HG02571 (cell line): ENCODE data around the gene HJV.

Source experiments
- ATAC-seq: cut with Tn5 transposase; IDR thresholded peaks from one replicate; pipeline ENCODE4 v1.9.1; 2021; ENCODE audit warnings: mild to moderate bottlenecking, moderate library complexity; ENCODE audit not compliant: unreplicated experiment

The HJV gene

DNA sequence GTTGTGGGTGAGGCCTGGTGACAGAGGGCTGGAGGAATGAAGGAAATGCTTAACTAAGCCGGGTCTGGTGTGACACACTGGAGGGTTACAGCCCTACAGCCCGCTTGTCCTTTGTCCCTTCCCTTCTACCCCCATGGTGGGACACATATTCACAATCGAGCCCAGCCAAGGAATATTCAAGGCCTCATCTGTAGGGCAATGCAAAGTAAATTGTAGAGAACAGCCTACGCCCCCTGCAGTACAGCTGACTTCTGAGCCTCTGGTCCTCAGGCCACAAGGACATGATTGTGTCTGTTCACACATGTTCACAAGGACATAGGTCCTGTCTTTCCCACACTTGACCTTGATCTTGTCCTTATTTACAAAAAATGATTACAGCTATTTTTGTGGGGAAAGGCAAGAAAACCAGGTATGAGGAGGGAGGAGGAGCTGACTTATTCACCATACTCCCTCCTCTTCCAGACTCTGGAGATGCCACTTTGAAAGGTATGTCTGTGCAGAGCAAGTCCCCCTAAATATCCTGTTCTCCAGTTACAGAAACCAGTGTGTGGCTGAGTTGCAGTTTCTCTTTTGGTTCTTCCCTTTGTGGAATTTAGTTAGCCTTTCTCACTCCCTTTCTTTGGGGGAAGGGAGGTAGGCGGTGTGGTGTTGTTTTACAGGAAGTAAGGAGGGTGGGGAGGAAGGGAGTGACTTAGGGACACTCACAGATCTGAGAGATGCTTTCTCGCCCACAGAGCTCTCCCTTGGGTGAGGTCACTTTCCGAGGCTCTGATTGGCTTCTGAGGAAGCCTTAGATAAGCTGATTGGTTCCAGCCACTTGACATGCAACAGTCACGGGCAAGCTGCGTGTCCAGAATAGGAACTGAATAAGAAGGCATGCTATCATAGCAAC lies 42.4 kb downstream of the HJV start:
- ATAC-seq, result peak; percentile 92

GRCh38 chr1:145978471-145978853 lies 43.1 kb downstream of the HJV start:
- no peak for ATAC-seq

DNA sequence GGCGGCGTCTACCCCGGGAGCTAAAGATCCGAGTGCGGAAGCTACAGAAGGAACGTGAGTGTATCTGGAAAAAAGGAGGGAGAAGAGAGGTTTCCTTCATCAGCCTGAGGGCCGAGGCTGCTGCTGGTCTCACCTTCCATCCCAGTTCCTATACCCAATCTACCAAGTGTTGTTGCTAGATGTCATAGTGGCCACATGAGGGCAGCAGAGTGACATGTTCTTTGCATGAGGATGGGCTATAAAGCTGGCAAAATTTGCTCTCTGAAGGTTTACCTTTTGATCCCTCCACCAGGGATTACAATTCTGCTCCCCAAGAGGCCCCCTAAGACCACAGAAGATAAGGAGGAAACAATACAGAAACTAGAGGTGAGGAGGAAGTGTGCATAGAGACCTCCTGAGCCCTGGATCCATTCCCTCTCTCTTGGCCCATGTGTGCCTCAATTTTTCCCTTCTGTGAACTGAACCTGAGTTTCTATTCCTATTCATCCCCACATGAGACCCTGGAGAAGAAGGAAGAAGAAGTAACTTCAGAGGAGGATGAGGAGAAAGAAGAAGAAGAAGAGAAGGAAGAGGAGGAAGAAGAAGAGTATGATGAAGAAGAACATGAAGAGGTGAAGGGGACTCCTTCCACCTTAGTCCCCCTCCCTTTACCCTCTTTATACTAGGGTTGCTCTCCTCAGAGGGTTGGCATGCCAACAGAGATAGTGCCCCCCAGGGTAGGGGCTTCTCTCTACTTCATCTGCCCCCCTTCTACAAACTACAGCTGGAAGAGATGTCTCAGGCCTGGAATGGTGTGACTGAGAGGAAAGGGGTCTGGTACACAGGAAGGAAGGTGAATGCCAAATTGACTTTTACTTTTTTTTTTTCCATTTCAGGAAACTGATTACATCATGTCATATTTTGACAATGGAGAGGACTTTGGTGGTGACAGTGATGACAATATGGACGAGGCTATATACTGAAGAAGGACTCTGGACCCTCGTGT lies 43.8 kb downstream of the HJV start:
- no peak for ATAC-seq

GRCh38 chr1:145977016-145977415 lies 44.5 kb downstream of the HJV start:
- no peak for ATAC-seq

DNA sequence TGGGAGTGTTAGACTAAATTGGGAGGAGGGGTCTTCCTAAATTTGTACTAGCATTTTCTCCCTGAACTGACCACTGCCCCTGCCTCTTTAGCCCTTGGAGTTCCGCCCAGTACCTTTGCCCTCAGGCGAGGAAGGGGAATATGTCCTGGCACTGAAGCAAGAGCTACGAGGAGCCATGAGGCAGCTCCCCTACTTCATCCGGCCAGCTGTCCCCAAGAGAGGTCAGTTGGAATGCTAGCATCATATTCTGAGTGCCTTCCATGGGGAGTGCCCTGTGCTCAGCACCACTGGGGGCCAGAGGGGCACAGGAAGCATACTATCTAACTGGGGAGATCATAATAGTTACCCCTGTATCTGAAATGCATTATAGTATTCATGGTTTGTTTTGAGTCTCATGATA lies 46.3 kb downstream of the HJV start:
- no peak for ATAC-seq

- no peak for ATAC-seq
Measured at GRCh38 chr1:145974721-145975120, 46.8 kb downstream of the HJV start.

- no peak for ATAC-seq
Measured at GRCh38 chr1:145972580-145972979, 49.0 kb downstream of the HJV start.
